Ovary (tissue), 9 donors: ENCODE measurements around the gene ANKAR. TPM values are rescaled to one million over a fixed set of nuclear protein-coding genes. Genes with fewer than 3 reads are reported as not detected.

Experiments
- DNase-seq, 5 donors: peaks; one replicate each; pipeline ENCODE4 v3.0.0-alpha.2; 2019 to 2020
- H3K27ac ChIP-seq, 2 donors: fragments of 200-600 bp; one replicate each; pipeline versions ENCODE4 v1.5.1 to v1.8.0; 2019 to 2022
- H3K27me3 ChIP-seq: fragments of 200-600 bp; one replicate; pipeline ENCODE4 v1.8.0; 2022
- H3K36me3 ChIP-seq: fragments of 200-600 bp; sonication (generic); one replicate; pipeline ENCODE4 v1.5.1; 2019
- H3K4me1 ChIP-seq: one replicate; pipeline ENCODE4 v1.8.1; 2013; ENCODE audit warnings: mild to moderate bottlenecking, moderate library complexity; ENCODE audit not compliant: insufficient read depth
- H3K4me3 ChIP-seq: fragments of 200-600 bp; sonication (generic); one replicate; pipeline ENCODE4 v1.5.1; 2017
- H3K9me3 ChIP-seq, 2 donors: fragments of 200-600 bp in 1 of 2; sonication (generic) in 1 of 2; one replicate each; pipeline versions ENCODE4 v1.5.1 to v1.8.1; 2013 to 2019; ENCODE audit warnings: mild to moderate bottlenecking in 1 of 2, moderate library complexity in 1 of 2
- CTCF ChIP-seq, 3 donors: fragments of 450-650 bp in 2 of 3; fragments of 200-600 bp in 1 of 3; IDR thresholded peaks; one replicate each; pipeline versions ENCODE4 v1.5.1 to v1.8.0; 2016 to 2022; ENCODE audit warnings: antibody characterized with exemption in 3 of 3, mild to moderate bottlenecking in 1 of 3
- EP300 ChIP-seq: sonication (generic); formaldehyde crosslinking; IDR thresholded peaks from one replicate; pipeline ENCODE4 v1.6.1; 2017; ENCODE audit warnings: antibody characterized with exemption
- POLR2A ChIP-seq: fragments of 450-650 bp; IDR thresholded peaks from one replicate; pipeline ENCODE4 v1.6.1; 2017; ENCODE audit warnings: antibody characterized with exemption, mild to moderate bottlenecking, moderate library complexity
- WGBS, 3 donors: extraction: QIAGEN DNeasy Blood & Tissue Kit in 1 of 3; methylation state at CpG; one replicate each; pipeline versions ENCODE4 v1.1.5 to v1.1.7; 2013 to 2017; 5-methylcytosine and 5-hydroxymethylcytosine counted together
- intact Hi-C, 4 donors: fragments of 100-400 bp; cut with DNase I; formaldehyde crosslinking; loops; one replicate each; pipeline versions ENCODE4 v1.11.0 to v1.15.1; 2022 to 2023
- polyA plus RNA-seq, 2 donors: library from polyadenylated mRNA; stranded (reverse); fragments of 200-250 nt in 1 of 2; fragments of 350-450 nt in 1 of 2; fragmentation: Illumina TruSeq in 1 of 2; extraction: RNeasy Lipid Tissue Mini Kit (QIAGEN cat#74804) in 1 of 2; gene quantifications; one replicate each; pipeline ENCODE4 v1.2.3, GENCODE V29; 2013 to 2014
- total RNA-seq, 7 donors: library from RNA; depleted of rRNA in 2 of 7; stranded (reverse); fragments of >200 nt in 2 of 7; fragmentation: NEBNext Ultra II Directional in 3 of 7; extraction: Animal tissue kit (Norgen Biotek cat#: 25700) in 3 of 7; gene quantifications; one replicate each; pipeline versions ENCODE4 v1.1.0 to v1.2.4, GENCODE V29; 2016 to 2023
- donor health status: DM: no; HTN: no; CAD: no; lungs with moderate emphysema.
- donor health status: DM: no; HTN: no; CAD: no.
- donor health status: Bipolar disorder and iron deficiency.
- donor health status: DM: yes; HTN: yes; CAD: no.
- donor health status: DM: no; HTN: no; CAD: no.
- donor health status: DM: yes; HTN: yes; CAD: no.

The ANKAR gene
- total and polyA plus RNA-seq, 9 donors: 3.6 to 23.2 (median 17.3) TPM

- Histone ChIP-seq H3K4me1 (peaks cover 3% of the 10 kb centered on the region), H3K36me3 (no peaks in the 10 kb centered on the region), H3K27ac (no peak overlapping the region), H3K4me3 (no peak overlapping the region), H3K27me3 (no peaks in the 10 kb centered on the region), H3K9me3 (no peaks in the 10 kb centered on the region)
- 92 to 93% (median 93%) methylated on average over 9 of the region's 9 CpGs for WGBS, 3 donors
- DNase-seq: no peak
- intact Hi-C loops: no loop called here
- TF ChIP-seq CTCF (IDR thresholded peaks at IDR 0.05) (peak in 1 of 3 donors; percentile 7), EP300 (no peak)
Observed at GRCh38 chr2:189628817-189629530, 45.5 kb upstream of the ANKAR start.

GRCh38 chr2:189629531-189630453 lies 44.7 kb upstream of the ANKAR start:
- no peaks in the 10 kb centered on the region for H3K9me3 ChIP-seq
- H3K27me3 ChIP-seq: no peaks in the 10 kb centered on the region
- peaks cover 3% of the 10 kb centered on the region for H3K4me1 ChIP-seq
- DNase-seq: no peak
- H3K27ac ChIP-seq: no peak overlapping the region
- intact Hi-C loops: no loop called here
- 26 to 34% (median 31%) methylated on average over 10 of the region's 10 CpGs for WGBS, 3 donors
- H3K36me3 ChIP-seq: no peaks in the 10 kb centered on the region
- TF ChIP-seq EP300 (no peak), CTCF (IDR thresholded peaks at IDR 0.05) (no peak)
- H3K4me3 ChIP-seq: no peak overlapping the region

- no peak for DNase-seq
- TF ChIP-seq EP300 (no peak), CTCF (IDR thresholded peaks at IDR 0.05) (no peak), POLR2A (no peak)
- intact Hi-C loops: no loop called here
- Histone ChIP-seq H3K4me3 (no peak overlapping the region), H3K4me1 (peaks cover 3% of the 10 kb centered on the region), H3K9me3 (no peaks in the 10 kb centered on the region), H3K36me3 (no peaks in the 10 kb centered on the region), H3K27ac (no peak overlapping the region), H3K27me3 (no peaks in the 10 kb centered on the region)
- 76 to 95% (median 84%) methylated on average over 4 of the region's 4 CpGs for WGBS, 3 donors
Observed at GRCh38 chr2:189631849-189632248, 42.6 kb upstream of the ANKAR start.

- no peak overlapping the region for H3K27ac ChIP-seq
- no peaks in the 10 kb centered on the region for H3K9me3 ChIP-seq
- intact Hi-C loops: no loop called here
- 85 to 91% (median 87%) methylated on average over 5 of the region's 5 CpGs for WGBS, 3 donors
- no peaks in the 10 kb centered on the region for H3K27me3 ChIP-seq
- H3K4me3 ChIP-seq: no peak overlapping the region
- no peaks in the 10 kb centered on the region for H3K36me3 ChIP-seq
- DNase-seq: no peak
- H3K4me1 ChIP-seq: peaks cover 3% of the 10 kb centered on the region
- TF ChIP-seq POLR2A: no peak
- TF ChIP-seq CTCF (IDR thresholded peaks at IDR 0.05): peak in 1 of 3 donors; percentile 20
Observed at GRCh38 chr2:189633392-189633811, 41.1 kb upstream of the ANKAR start.
